ENCODE data around the gene RFNG.

The RFNG gene

DNA sequence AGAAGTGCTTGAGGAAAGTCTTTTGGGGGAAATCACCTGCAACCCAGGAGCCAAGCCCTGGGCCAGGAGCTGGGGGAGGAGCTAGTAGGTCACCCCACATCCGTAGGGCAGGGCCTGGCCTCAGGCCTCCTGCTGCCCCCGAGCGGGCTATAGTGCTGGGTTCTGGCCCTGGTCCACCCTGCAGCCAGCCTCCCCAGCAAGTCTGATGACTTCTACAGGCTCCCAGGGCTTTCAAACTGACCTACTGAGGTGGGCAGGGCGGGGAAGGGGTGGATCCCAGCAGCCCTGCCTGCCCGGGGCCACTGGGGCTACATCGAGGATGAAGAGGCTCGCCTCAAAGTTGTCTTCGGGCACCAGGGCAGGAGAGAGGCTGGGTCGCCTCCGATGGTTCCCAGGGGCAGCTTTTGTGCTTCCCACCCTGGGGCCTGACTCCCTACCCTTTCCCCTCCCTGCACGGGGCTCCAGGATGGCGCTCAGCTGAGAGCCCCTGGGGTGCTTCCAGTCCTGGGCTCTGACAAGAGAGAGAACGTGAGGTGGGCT is 33.9 kb downstream of the RFNG start:
- TF ChIP-seq CTCF (IDR thresholded peaks at IDR 0.05; ENCODE audit: insufficient read depth, low read depth, low read length, missing control alignments) = no peak
- DNase-seq (ENCODE audit: low read depth) = no peak
- no peak overlapping the region for H3K4me3 ChIP-seq (ENCODE audit: low read length)

- no peak overlapping the region for H3K4me3 ChIP-seq (ENCODE audit: low read length)
- no peak for DNase-seq (ENCODE audit: low read depth)
- no peak for TF ChIP-seq CTCF (IDR thresholded peaks at IDR 0.05; ENCODE audit: insufficient read depth, low read depth, low read length, missing control alignments)
These were observed 34.6 kb downstream of the RFNG start for GRCh38 chr17:82016875-82017459.

- no peak for TF ChIP-seq CTCF (IDR thresholded peaks at IDR 0.05; ENCODE audit: insufficient read depth, low read depth, low read length, missing control alignments)
- no peak for DNase-seq (ENCODE audit: low read depth)
- H3K4me3 ChIP-seq (ENCODE audit: low read length) = no peak overlapping the region
These were observed 35.3 kb downstream of the RFNG start for GRCh38 chr17:82016061-82016874.

- TF ChIP-seq CTCF (IDR thresholded peaks at IDR 0.05; ENCODE audit: insufficient read depth, low read depth, low read length, missing control alignments) = no peak
- no peak for DNase-seq (ENCODE audit: low read depth)
- H3K4me3 ChIP-seq (ENCODE audit: low read length) = no peak overlapping the region
These were observed 36.2 kb downstream of the RFNG start for GRCh38 chr17:82015311-82015971.

DNA sequence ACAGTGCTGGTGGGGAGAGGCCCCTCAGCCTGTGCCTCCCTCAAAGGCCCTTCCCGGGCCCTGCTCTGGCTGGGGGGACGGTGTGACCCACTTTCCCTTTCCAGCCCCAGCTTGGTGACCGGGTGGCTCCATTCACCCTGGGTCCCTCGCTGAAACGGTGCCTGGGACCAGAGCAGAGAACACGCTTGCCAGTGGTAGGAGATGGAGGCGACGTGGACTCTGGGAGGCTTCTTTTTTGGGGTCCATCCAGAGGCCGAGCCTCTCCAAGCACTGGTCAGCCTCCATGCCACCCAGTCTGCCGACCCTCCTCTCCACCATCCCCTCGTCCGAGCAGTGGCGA is 36.7 kb downstream of the RFNG start:
- DNase-seq (ENCODE audit: low read depth) = no peak

DNA sequence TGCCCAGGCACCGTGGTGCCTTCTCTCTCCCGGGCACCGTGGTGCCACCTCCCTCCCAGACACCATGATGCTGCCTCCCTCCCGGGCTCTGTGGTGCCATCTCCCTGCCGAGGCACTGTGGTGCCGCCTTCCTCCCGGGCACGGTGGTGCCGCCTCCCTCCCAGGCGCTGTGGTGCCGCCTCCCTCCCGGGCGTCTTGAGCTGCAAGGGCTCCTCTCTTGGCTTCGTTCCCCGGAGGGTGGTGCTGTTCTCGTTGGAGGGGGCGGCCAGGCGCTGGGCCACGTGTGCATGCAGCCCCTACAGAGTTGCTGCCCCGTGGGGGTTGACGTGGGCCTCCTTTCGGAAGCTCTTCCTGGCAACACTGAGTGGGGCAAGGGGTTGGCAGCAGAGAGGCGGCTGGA is 37.2 kb downstream of the RFNG start:
- DNase-seq (ENCODE audit: low read depth) = no peak
- TF ChIP-seq CTCF (IDR thresholded peaks at IDR 0.05; ENCODE audit: insufficient read depth, low read depth, low read length, missing control alignments) = peak; percentile 20

More for the DNA sequence above, 36.7 kb downstream of the RFNG start:
- no peak for TF ChIP-seq CTCF (IDR thresholded peaks at IDR 0.05; ENCODE audit: insufficient read depth, low read depth, low read length, missing control alignments)
- no peak overlapping the region for H3K4me3 ChIP-seq (ENCODE audit: low read length)

More for the DNA sequence above, 37.2 kb downstream of the RFNG start:
- H3K4me3 ChIP-seq (ENCODE audit: low read length) = no peak overlapping the region

All from epithelial cell of esophagus (primary cell).